ENCODE measurements around the gene IQGAP2. TPM values are rescaled to one million over a fixed set of nuclear protein-coding genes. Genes with fewer than 3 reads are reported as not detected.

The IQGAP2 gene
- total RNA-seq, 2 experiments from 2014 or later: 37.7 to 39.1 TPM

DNA sequence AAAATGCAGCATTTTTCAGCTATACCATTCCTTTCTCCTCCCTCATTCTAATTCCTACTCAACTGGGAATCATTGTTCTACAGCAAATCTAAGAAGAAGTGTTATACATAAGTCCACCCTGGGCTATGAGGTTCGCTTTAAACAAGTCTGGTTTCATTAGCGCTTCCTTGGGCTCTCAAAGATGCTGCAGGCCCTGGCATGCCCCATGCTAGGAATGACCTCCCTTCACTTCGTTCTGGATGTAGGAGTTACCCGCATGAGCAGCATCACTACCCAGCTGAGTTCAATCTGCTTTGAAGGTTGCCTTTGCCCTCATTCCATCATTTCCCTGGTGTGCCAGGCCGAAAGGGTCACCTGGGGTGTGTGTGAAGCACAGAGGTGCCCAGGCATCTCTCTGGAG lies 348.2 kb downstream of the IQGAP2 start:
- no peak overlapping the region for H3K27ac Mint-ChIP-seq

GRCh38 chr5:76754668-76755078 lies 351.6 kb downstream of the IQGAP2 start:
- ChIA-PET POLR2A (no interaction called here), CTCF (interaction anchor here (0.8 kb wide), 1 partner anchor 20 kb away, joined by 3 read pairs; no protein-coding TSS in a partner anchor)
- Mint-ChIP-seq H3K4me1 (ENCODE audit: low read depth) (no peaks in the 10 kb centered on the region), H3K36me3 (ENCODE audit: low read depth) (no peaks in the 10 kb centered on the region), H3K27me3 (no peaks in the 10 kb centered on the region), H3K4me3 (no peak overlapping the region), H3K27ac (no peak overlapping the region), H3K9me3 (no peaks in the 10 kb centered on the region)
- ATAC-seq (no peak), DNase-seq (no peak)
- TF ChIP-seq, protein P1, sequence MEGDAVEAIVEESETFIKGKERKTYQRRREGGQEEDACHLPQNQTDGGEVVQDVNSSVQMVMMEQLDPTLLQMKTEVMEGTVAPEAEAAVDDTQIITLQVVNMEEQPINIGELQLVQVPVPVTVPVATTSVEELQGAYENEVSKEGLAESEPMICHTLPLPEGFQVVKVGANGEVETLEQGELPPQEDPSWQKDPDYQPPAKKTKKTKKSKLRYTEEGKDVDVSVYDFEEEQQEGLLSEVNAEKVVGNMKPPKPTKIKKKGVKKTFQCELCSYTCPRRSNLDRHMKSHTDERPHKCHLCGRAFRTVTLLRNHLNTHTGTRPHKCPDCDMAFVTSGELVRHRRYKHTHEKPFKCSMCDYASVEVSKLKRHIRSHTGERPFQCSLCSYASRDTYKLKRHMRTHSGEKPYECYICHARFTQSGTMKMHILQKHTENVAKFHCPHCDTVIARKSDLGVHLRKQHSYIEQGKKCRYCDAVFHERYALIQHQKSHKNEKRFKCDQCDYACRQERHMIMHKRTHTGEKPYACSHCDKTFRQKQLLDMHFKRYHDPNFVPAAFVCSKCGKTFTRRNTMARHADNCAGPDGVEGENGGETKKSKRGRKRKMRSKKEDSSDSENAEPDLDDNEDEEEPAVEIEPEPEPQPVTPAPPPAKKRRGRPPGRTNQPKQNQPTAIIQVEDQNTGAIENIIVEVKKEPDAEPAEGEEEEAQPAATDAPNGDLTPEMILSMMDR (IDR thresholded peaks at IDR 0.05): no peak
- intact Hi-C loops (cut with micrococcal nuclease): no loop called here

More for the DNA sequence above, 348.2 kb downstream of the IQGAP2 start:
- TF ChIP-seq, protein P1 (IDR thresholded peaks at IDR 0.05): no peak
- Mint-ChIP-seq H3K36me3 (ENCODE audit: low read depth) (no peaks in the 10 kb centered on the region), H3K4me1 (ENCODE audit: low read depth) (no peaks in the 10 kb centered on the region), H3K9me3 (no peaks in the 10 kb centered on the region), H3K4me3 (no peak overlapping the region), H3K27me3 (peaks cover 1% of the 10 kb centered on the region)
- ATAC-seq (no peak), DNase-seq (no peak)
- POLR2A ChIA-PET: no interaction called here
- CTCF ChIA-PET: interaction anchor here (1.5 kb wide), 1 partner anchor 23 kb away, joined by 3 read pairs; no protein-coding TSS in a partner anchor
- intact Hi-C loops (cut with micrococcal nuclease): no loop called here

- POLR2A ChIA-PET: interaction anchor here (1.2 kb wide), 1 partner anchor 11 kb away, joined by 3 read pairs; no protein-coding TSS in a partner anchor
- Mint-ChIP-seq H3K27me3 (no peaks in the 10 kb centered on the region), H3K36me3 (ENCODE audit: low read depth) (no peaks in the 10 kb centered on the region), H3K9me3 (no peaks in the 10 kb centered on the region), H3K4me1 (ENCODE audit: low read depth) (no peaks in the 10 kb centered on the region), H3K4me3 (no peak overlapping the region), H3K27ac (no peak overlapping the region)
- ATAC-seq (no peak), DNase-seq (no peak)
- intact Hi-C loops (cut with micrococcal nuclease): no loop called here
- CTCF ChIA-PET: interaction anchor here (0.6 to 1.9 kb wide), 2 partner anchors 19 to 465 kb away, joined by 3 to 6 read pairs; no protein-coding TSS in a partner anchor
- TF ChIP-seq, protein P1 (IDR thresholded peaks at IDR 0.05): no peak
Observed at GRCh38 chr5:76755779-76756637, 352.9 kb downstream of the IQGAP2 start.

DNA sequence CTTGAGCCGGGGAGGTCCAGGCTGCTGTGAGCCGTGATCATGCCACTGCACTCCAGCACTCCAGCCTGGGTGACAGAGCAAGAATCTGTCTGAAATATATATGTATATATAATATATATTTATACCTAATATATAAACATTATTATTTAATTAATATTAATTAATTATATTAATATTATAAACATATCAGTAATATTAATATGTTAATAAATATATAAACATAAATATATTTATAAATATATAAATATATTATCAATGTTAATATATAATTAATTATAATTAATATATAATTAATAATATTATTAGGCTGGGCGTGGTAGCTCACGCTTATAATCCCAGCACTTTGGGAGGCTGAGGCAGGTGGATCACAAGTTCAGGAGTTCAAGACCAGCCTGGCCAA lies 354.0 kb downstream of the IQGAP2 start:
- no peaks in the 10 kb centered on the region for H3K27me3 Mint-ChIP-seq
- ATAC-seq: no peak
- CTCF ChIA-PET: interaction anchor here (0.8 to 1.9 kb wide), 2 partner anchors 17 to 18 kb away, joined by 3 to 6 read pairs; no protein-coding TSS in a partner anchor
- no peak for DNase-seq
- no peaks in the 10 kb centered on the region for H3K9me3 Mint-ChIP-seq
- TF ChIP-seq, protein P1 (IDR thresholded peaks at IDR 0.05): no peak
- H3K4me1 Mint-ChIP-seq (ENCODE audit: low read depth): no peaks in the 10 kb centered on the region
- intact Hi-C loops (cut with micrococcal nuclease): no loop called here
- no peak overlapping the region for H3K4me3 Mint-ChIP-seq
- no peak overlapping the region for H3K27ac Mint-ChIP-seq
- POLR2A ChIA-PET: interaction anchor here (0.7 to 1.2 kb wide), 2 partner anchors 13 to 176 kb away, joined by 3 read pairs; no protein-coding TSS in a partner anchor
- H3K36me3 Mint-ChIP-seq (ENCODE audit: low read depth): no peaks in the 10 kb centered on the region

Other genes with a start within 250 kb of the IQGAP2 start
- gene F2RL2, start 220.1 kb downstream of the IQGAP2 start, total RNA-seq: not detected